ENCODE results near the gene GALNT10.

Gene GALNT10

DNA sequence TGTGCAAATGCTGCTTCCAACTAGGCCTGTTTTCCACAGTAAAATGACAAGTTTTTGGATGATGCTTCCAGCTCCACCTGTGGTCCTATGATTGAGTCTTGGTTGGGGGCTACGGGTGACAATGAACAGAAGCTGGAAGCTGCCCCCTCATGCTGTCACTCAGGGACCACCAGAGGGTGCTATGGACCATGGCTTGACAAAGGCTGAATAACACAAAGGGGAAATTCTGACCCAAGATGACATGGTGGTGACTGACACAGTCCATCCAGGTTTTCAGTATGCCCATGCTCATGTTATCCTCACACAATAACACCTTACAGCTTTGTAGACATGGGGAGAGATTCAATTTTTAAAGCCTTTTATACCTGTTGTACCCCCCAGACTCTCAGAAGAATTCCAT lies 231.3 kb downstream of the GALNT10 start:
- Histone ChIP-seq H3K9me3 (ENCODE audit: insufficient read depth, low read length) (no peaks in the 10 kb centered on the region), H3K36me3 (ENCODE audit: insufficient read depth, insufficient read length, low read length) (peaks cover 23% of the 10 kb centered on the region), H3K27me3 (ENCODE audit: insufficient read depth, insufficient read length) (no peaks in the 10 kb centered on the region), H3K4me3 (ENCODE audit: insufficient read length, low read depth) (no peak overlapping the region), H3K9ac (ENCODE audit: insufficient read length, low read depth) (no peak overlapping the region), H3K4me1 (ENCODE audit: insufficient read depth, insufficient read length) (no peaks in the 10 kb centered on the region)
- no peak for DNase-seq (ENCODE audit: low read depth, low spot score)
- TF ChIP-seq SUZ12 (IDR thresholded peaks at IDR 0.05; ENCODE audit: extremely low read depth, insufficient read depth, insufficient read length) = no peak

- DNase-seq (ENCODE audit: low read depth, low spot score) = no peak
- no peak for TF ChIP-seq SUZ12 (IDR thresholded peaks at IDR 0.05; ENCODE audit: extremely low read depth, insufficient read depth, insufficient read length)
- TF ChIP-seq ZNF274 (IDR thresholded peaks at IDR 0.05; ENCODE audit: low read depth, low read length) = no peak
- TF ChIP-seq YY1 (IDR thresholded peaks at IDR 0.05; ENCODE audit: insufficient read depth, insufficient read length) = no peak
- Histone ChIP-seq H3K9me3 (ENCODE audit: insufficient read depth, low read length) (no peaks in the 10 kb centered on the region), H3K4me3 (ENCODE audit: insufficient read length, low read depth) (no peak overlapping the region), H3K9ac (ENCODE audit: insufficient read length, low read depth) (no peak overlapping the region), H3K27me3 (ENCODE audit: insufficient read depth, insufficient read length) (no peaks in the 10 kb centered on the region), H3K4me1 (ENCODE audit: insufficient read depth, insufficient read length) (no peaks in the 10 kb centered on the region), H3K36me3 (ENCODE audit: insufficient read depth, insufficient read length, low read length) (peaks cover 20% of the 10 kb centered on the region)
Measured at GRCh38 chr5:154422298-154422697, 231.8 kb downstream of the GALNT10 start.

- no peak overlapping the region for H3K4me3 ChIP-seq (ENCODE audit: insufficient read length, low read depth)
- no peaks in the 10 kb centered on the region for H3K36me3 ChIP-seq (ENCODE audit: insufficient read depth, insufficient read length, low read length)
- no peaks in the 10 kb centered on the region for H3K4me1 ChIP-seq (ENCODE audit: insufficient read depth, insufficient read length)
- no peaks in the 10 kb centered on the region for H3K27me3 ChIP-seq (ENCODE audit: insufficient read depth, insufficient read length)
- no peaks in the 10 kb centered on the region for H3K9me3 ChIP-seq (ENCODE audit: insufficient read depth, low read length)
- no peak for DNase-seq (ENCODE audit: low read depth, low spot score)
- H3K9ac ChIP-seq (ENCODE audit: insufficient read length, low read depth) = no peak overlapping the region
- no peak for TF ChIP-seq ZNF274 (IDR thresholded peaks at IDR 0.05; ENCODE audit: low read depth, low read length)
- no peak for TF ChIP-seq YY1 (IDR thresholded peaks at IDR 0.05; ENCODE audit: insufficient read depth, insufficient read length)
- TF ChIP-seq SUZ12 (IDR thresholded peaks at IDR 0.05; ENCODE audit: extremely low read depth, insufficient read depth, insufficient read length) = no peak
Measured at GRCh38 chr5:154428208-154428607, 237.7 kb downstream of the GALNT10 start.

DNA sequence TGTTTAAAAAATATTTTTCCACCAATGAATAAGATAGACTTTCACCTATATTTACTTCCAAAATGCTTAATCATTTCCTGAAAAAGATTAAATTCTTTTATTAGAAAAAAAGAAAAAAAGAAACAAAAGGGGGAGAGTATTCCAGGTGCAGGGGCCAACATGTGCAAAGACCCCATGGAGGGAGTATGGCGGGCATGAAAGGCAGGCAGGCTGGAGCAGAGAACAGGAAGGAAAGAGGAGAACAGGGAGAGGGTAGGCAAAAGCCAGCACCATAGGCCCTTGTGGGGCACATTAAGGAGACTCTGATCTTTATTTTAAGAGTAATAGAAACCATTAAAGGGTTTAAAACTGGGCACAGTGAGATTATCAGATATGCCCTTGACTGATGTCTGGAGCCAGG lies 238.8 kb downstream of the GALNT10 start:
- Histone ChIP-seq H3K4me1 (ENCODE audit: insufficient read depth, insufficient read length) (no peaks in the 10 kb centered on the region), H3K9ac (ENCODE audit: insufficient read length, low read depth) (no peak overlapping the region), H3K4me3 (ENCODE audit: insufficient read length, low read depth) (no peak overlapping the region), H3K36me3 (ENCODE audit: insufficient read depth, insufficient read length, low read length) (no peaks in the 10 kb centered on the region), H3K27me3 (ENCODE audit: insufficient read depth, insufficient read length) (no peaks in the 10 kb centered on the region), H3K9me3 (ENCODE audit: insufficient read depth, low read length) (no peaks in the 10 kb centered on the region)
- TF ChIP-seq YY1 (IDR thresholded peaks at IDR 0.05; ENCODE audit: insufficient read depth, insufficient read length) = no peak
- TF ChIP-seq SUZ12 (IDR thresholded peaks at IDR 0.05; ENCODE audit: extremely low read depth, insufficient read depth, insufficient read length) = no peak
- no peak for TF ChIP-seq ZNF274 (IDR thresholded peaks at IDR 0.05; ENCODE audit: low read depth, low read length)
- no peak for DNase-seq (ENCODE audit: low read depth, low spot score)

DNA sequence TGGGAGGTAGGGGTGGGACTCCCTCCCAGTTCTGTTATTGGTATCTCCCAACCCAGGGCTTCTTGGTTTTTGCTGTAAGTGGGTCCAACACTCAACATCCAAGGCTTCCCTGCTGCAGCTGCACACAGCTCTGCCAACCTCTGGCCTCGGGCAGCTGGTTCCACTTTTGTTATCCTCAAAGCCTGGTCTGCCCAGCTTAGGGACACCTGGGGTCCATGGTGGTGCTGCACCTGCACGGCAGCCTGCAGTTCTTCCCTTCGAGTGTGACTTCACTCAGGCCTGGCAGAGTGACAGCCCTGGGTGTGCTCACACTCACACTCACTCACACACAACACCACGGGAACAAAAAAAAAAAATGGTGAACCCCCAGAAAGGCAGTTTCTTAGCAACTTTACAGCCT lies 239.9 kb downstream of the GALNT10 start:
- H3K9me3 ChIP-seq (ENCODE audit: insufficient read depth, low read length) = no peaks in the 10 kb centered on the region
- H3K4me3 ChIP-seq (ENCODE audit: insufficient read length, low read depth) = no peak overlapping the region
- no peaks in the 10 kb centered on the region for H3K27me3 ChIP-seq (ENCODE audit: insufficient read depth, insufficient read length)
- DNase-seq (ENCODE audit: low read depth, low spot score) = no peak
- H3K4me1 ChIP-seq (ENCODE audit: insufficient read depth, insufficient read length) = no peaks in the 10 kb centered on the region
- no peaks in the 10 kb centered on the region for H3K36me3 ChIP-seq (ENCODE audit: insufficient read depth, insufficient read length, low read length)
- TF ChIP-seq YY1 (IDR thresholded peaks at IDR 0.05; ENCODE audit: insufficient read depth, insufficient read length) (no peak), ZNF274 (IDR thresholded peaks at IDR 0.05; ENCODE audit: low read depth, low read length) (no peak), SUZ12 (IDR thresholded peaks at IDR 0.05; ENCODE audit: extremely low read depth, insufficient read depth, insufficient read length) (no peak)
- H3K9ac ChIP-seq (ENCODE audit: insufficient read length, low read depth) = no peak overlapping the region

GRCh38 chr5:154430961-154431630 lies 240.6 kb downstream of the GALNT10 start:
- H3K36me3 ChIP-seq (ENCODE audit: insufficient read depth, insufficient read length, low read length) = peaks cover 5% of the 10 kb centered on the region
- no peak overlapping the region for H3K4me3 ChIP-seq (ENCODE audit: insufficient read length, low read depth)
- TF ChIP-seq ZNF274 (IDR thresholded peaks at IDR 0.05; ENCODE audit: low read depth, low read length) (no peak), SUZ12 (IDR thresholded peaks at IDR 0.05; ENCODE audit: extremely low read depth, insufficient read depth, insufficient read length) (no peak), YY1 (IDR thresholded peaks at IDR 0.05; ENCODE audit: insufficient read depth, insufficient read length) (no peak)
- no peaks in the 10 kb centered on the region for H3K4me1 ChIP-seq (ENCODE audit: insufficient read depth, insufficient read length)
- no peaks in the 10 kb centered on the region for H3K9me3 ChIP-seq (ENCODE audit: insufficient read depth, low read length)
- H3K27me3 ChIP-seq (ENCODE audit: insufficient read depth, insufficient read length) = no peaks in the 10 kb centered on the region
- no peak overlapping the region for H3K9ac ChIP-seq (ENCODE audit: insufficient read length, low read depth)
- DNase-seq (ENCODE audit: low read depth, low spot score) = no peak

- DNase-seq (ENCODE audit: low read depth, low spot score) = no peak
- Histone ChIP-seq H3K4me3 (ENCODE audit: insufficient read length, low read depth) (no peak overlapping the region), H3K9me3 (ENCODE audit: insufficient read depth, low read length) (no peaks in the 10 kb centered on the region; the same call in 1 of the 2 replicates), H3K36me3 (ENCODE audit: insufficient read depth, insufficient read length, low read length) (peaks cover 15% of the 10 kb centered on the region), H3K27me3 (ENCODE audit: insufficient read depth, insufficient read length) (no peaks in the 10 kb centered on the region), H3K9ac (ENCODE audit: insufficient read length, low read depth) (no peak overlapping the region), H3K4me1 (ENCODE audit: insufficient read depth, insufficient read length) (no peaks in the 10 kb centered on the region)
- TF ChIP-seq YY1 (IDR thresholded peaks at IDR 0.05; ENCODE audit: insufficient read depth, insufficient read length) (no peak), SUZ12 (IDR thresholded peaks at IDR 0.05; ENCODE audit: extremely low read depth, insufficient read depth, insufficient read length) (no peak), ZNF274 (IDR thresholded peaks at IDR 0.05; ENCODE audit: low read depth, low read length) (no peak)
Measured at GRCh38 chr5:154435226-154435625, 244.7 kb downstream of the GALNT10 start.

Measured in NT2/D1 (cell line).